ENCODE measurements around the gene TSNAX. TPM values are rescaled to one million over a fixed set of nuclear protein-coding genes. Genes with fewer than 3 reads are reported as not detected.

TSNAX gene
- total and polyA plus RNA-seq, 4 donors, result 12.8 to 25.4 (median 19.6) TPM

DNA sequence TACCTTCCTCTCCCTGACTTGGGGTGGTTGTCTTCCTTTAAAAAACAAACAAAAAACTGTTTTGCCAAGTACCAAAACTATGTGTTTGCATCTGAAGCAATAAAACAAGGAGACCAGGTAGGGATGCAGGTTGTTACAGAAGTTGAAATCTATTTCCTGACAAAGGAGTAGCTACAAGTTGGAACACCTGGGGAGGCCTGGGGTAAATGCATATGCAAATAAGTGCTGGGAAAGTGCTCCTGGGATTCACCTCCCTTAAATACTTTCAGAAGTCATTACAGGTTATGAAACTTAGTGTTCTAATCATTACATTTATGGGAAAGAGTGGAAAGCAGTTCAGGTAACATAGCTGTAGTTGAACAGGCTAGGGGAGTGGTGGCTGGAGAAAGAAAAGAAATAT is 1.9 kb upstream of the TSNAX start:
- H3K4me1 ChIP-seq (ENCODE audit: control insufficient read depth in 4 of 4, insufficient read depth in 4 of 4, low read length in 3 of 4), result peaks cover 0 to 20% (median 8%) of the 10 kb centered on the region in 4 donors
- DNase-seq (ENCODE audit: low spot score), result no peak
- no peaks in the 10 kb centered on the region for H3K9me3 ChIP-seq (ENCODE audit: control insufficient read depth in 4 of 4, low read length in 3 of 4)
- no peak overlapping the region for H3K27ac ChIP-seq (ENCODE audit: low read depth in 1 of 2, low read length in 2 of 2)
- H3K9ac ChIP-seq (ENCODE audit: low read depth in 1 of 2, low read length in 2 of 2), result no peak overlapping the region
- TF ChIP-seq, protein P1, sequence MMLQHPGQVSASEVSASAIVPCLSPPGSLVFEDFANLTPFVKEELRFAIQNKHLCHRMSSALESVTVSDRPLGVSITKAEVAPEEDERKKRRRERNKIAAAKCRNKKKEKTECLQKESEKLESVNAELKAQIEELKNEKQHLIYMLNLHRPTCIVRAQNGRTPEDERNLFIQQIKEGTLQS (IDR thresholded peaks at IDR 0.05), result no peak
- TF ChIP-seq RAD21 (IDR thresholded peaks at IDR 0.05) (no peak), JUND (IDR thresholded peaks at IDR 0.05) (no peak), FOXA2 (IDR thresholded peaks at IDR 0.05) (no peak), GABPA (IDR thresholded peaks at IDR 0.05 in 1 of 2, conservative IDR thresholded peaks at IDR 0.05 in 1 of 2) (no peak), TAF1 (conservative IDR thresholded peaks at IDR 0.05) (no peak), HNF4G (IDR thresholded peaks at IDR 0.05) (no peak), RXRA (IDR thresholded peaks at IDR 0.05) (no peak), FOXA1 (IDR thresholded peaks at IDR 0.05) (no peak), YY1 (IDR thresholded peaks at IDR 0.05) (no peak), HNF4A (conservative IDR thresholded peaks at IDR 0.05) (no peak), NR2F2 (IDR thresholded peaks at IDR 0.05) (no peak), SP1 (IDR thresholded peaks at IDR 0.05) (no peak), EGR1 (IDR thresholded peaks at IDR 0.05; ENCODE audit: low read depth in 2 of 2) (no peak)
- TF ChIP-seq, protein P2, sequence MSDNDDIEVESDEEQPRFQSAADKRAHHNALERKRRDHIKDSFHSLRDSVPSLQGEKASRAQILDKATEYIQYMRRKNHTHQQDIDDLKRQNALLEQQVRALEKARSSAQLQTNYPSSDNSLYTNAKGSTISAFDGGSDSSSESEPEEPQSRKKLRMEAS (IDR thresholded peaks at IDR 0.05), result no peak
- TF ChIP-seq, protein P3, sequence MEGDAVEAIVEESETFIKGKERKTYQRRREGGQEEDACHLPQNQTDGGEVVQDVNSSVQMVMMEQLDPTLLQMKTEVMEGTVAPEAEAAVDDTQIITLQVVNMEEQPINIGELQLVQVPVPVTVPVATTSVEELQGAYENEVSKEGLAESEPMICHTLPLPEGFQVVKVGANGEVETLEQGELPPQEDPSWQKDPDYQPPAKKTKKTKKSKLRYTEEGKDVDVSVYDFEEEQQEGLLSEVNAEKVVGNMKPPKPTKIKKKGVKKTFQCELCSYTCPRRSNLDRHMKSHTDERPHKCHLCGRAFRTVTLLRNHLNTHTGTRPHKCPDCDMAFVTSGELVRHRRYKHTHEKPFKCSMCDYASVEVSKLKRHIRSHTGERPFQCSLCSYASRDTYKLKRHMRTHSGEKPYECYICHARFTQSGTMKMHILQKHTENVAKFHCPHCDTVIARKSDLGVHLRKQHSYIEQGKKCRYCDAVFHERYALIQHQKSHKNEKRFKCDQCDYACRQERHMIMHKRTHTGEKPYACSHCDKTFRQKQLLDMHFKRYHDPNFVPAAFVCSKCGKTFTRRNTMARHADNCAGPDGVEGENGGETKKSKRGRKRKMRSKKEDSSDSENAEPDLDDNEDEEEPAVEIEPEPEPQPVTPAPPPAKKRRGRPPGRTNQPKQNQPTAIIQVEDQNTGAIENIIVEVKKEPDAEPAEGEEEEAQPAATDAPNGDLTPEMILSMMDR (IDR thresholded peaks at IDR 0.05; ENCODE audit: low read depth, low read length, missing input control), result no peak
- TF ChIP-seq, protein P4, sequence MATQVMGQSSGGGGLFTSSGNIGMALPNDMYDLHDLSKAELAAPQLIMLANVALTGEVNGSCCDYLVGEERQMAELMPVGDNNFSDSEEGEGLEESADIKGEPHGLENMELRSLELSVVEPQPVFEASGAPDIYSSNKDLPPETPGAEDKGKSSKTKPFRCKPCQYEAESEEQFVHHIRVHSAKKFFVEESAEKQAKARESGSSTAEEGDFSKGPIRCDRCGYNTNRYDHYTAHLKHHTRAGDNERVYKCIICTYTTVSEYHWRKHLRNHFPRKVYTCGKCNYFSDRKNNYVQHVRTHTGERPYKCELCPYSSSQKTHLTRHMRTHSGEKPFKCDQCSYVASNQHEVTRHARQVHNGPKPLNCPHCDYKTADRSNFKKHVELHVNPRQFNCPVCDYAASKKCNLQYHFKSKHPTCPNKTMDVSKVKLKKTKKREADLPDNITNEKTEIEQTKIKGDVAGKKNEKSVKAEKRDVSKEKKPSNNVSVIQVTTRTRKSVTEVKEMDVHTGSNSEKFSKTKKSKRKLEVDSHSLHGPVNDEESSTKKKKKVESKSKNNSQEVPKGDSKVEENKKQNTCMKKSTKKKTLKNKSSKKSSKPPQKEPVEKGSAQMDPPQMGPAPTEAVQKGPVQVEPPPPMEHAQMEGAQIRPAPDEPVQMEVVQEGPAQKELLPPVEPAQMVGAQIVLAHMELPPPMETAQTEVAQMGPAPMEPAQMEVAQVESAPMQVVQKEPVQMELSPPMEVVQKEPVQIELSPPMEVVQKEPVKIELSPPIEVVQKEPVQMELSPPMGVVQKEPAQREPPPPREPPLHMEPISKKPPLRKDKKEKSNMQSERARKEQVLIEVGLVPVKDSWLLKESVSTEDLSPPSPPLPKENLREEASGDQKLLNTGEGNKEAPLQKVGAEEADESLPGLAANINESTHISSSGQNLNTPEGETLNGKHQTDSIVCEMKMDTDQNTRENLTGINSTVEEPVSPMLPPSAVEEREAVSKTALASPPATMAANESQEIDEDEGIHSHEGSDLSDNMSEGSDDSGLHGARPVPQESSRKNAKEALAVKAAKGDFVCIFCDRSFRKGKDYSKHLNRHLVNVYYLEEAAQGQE (IDR thresholded peaks at IDR 0.05), result no peak
- TF ChIP-seq, protein P5, sequence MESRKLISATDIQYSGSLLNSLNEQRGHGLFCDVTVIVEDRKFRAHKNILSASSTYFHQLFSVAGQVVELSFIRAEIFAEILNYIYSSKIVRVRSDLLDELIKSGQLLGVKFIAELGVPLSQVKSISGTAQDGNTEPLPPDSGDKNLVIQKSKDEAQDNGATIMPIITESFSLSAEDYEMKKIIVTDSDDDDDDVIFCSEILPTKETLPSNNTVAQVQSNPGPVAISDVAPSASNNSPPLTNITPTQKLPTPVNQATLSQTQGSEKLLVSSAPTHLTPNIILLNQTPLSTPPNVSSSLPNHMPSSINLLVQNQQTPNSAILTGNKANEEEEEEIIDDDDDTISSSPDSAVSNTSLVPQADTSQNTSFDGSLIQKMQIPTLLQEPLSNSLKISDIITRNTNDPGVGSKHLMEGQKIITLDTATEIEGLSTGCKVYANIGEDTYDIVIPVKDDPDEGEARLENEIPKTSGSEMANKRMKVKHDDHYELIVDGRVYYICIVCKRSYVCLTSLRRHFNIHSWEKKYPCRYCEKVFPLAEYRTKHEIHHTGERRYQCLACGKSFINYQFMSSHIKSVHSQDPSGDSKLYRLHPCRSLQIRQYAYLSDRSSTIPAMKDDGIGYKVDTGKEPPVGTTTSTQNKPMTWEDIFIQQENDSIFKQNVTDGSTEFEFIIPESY (IDR thresholded peaks at IDR 0.05), result no peak
- no peaks in the 10 kb centered on the region for H3K27me3 ChIP-seq (ENCODE audit: control insufficient read depth in 4 of 4, insufficient read depth in 4 of 4, low read length in 3 of 4)
- H3K36me3 ChIP-seq (ENCODE audit: control insufficient read depth in 4 of 4, insufficient read depth in 3 of 4, low read depth in 1 of 4, low read length in 3 of 4), result no peaks in the 10 kb centered on the region
- no peak overlapping the region for H3K4me3 ChIP-seq (ENCODE audit: low read depth in 1 of 3, low read length in 3 of 3)

Data from liver (tissue), 9 donors.